HG02884 (cell line): ENCODE results near the gene TEX35.
"Not testable (repeated sequence)": the region's sequence is repeated elsewhere in the genome, so short reads cannot be mapped to it uniquely, and the experiment has no call there.

Experiments used
- ATAC-seq: cut with Tn5 transposase; IDR thresholded peaks from one replicate; pipeline ENCODE4 v1.9.1; 2021; ENCODE audit warnings: mild to moderate bottlenecking, moderate library complexity; ENCODE audit not compliant: unreplicated experiment

TEX35 gene

GRCh38 chr1:178493301-178493741 lies 19.6 kb upstream of the TEX35 start:
- no peak for ATAC-seq

- no peak for ATAC-seq
Observed at GRCh38 chr1:178494569-178494971, 18.3 kb upstream of the TEX35 start.

- ATAC-seq, result no peak
Observed at GRCh38 chr1:178495158-178495557, 17.8 kb upstream of the TEX35 start.

- no peak for ATAC-seq
Observed at GRCh38 chr1:178495741-178496409, 17.0 kb upstream of the TEX35 start.

GRCh38 chr1:178496410-178497135 lies 16.3 kb upstream of the TEX35 start, which contains the start of gene CLEC20A:
Gene CLEC20A, minus strand, starts transcription at chr1:178496964. Its CDS starts 25 bp downstream, at chr1:178496939.
- ATAC-seq, result no peak

- ATAC-seq, result no peak
Observed at GRCh38 chr1:178497903-178498478, 14.9 kb upstream of the TEX35 start.

GRCh38 chr1:178498896-178499675 lies 13.8 kb upstream of the TEX35 start:
- ATAC-seq, result no peak

GRCh38 chr1:178500091-178500770 lies 12.7 kb upstream of the TEX35 start:
- no peak for ATAC-seq

- ATAC-seq, result no peak
Observed at GRCh38 chr1:178500936-178501554, 11.9 kb upstream of the TEX35 start.

- ATAC-seq, result peak; percentile 84
Observed at GRCh38 chr1:178501705-178502329, 11.1 kb upstream of the TEX35 start.

GRCh38 chr1:178502330-178502714 lies 10.6 kb upstream of the TEX35 start:
- ATAC-seq, result no peak

GRCh38 chr1:178502856-178503255 lies 10.1 kb upstream of the TEX35 start:
- ATAC-seq, result no peak

- ATAC-seq, result not testable (repeated sequence)
Observed at GRCh38 chr1:178503316-178503715, 9.6 kb upstream of the TEX35 start.

- no peak for ATAC-seq
Observed at GRCh38 chr1:178503849-178504248, 9.1 kb upstream of the TEX35 start.

GRCh38 chr1:178504286-178504685 lies 8.6 kb upstream of the TEX35 start:
- ATAC-seq, result no peak

GRCh38 chr1:178506177-178506576 lies 6.7 kb upstream of the TEX35 start:
- ATAC-seq, result no peak

GRCh38 chr1:178506669-178507068 lies 6.2 kb upstream of the TEX35 start:
- no peak for ATAC-seq

- no peak for ATAC-seq
Observed at GRCh38 chr1:178509414-178510007, 3.4 kb upstream of the TEX35 start.

GRCh38 chr1:178510155-178510554 lies 2.8 kb upstream of the TEX35 start:
- no peak for ATAC-seq
